PFSK-1 (cell line): ENCODE results near the gene CUX1.

Experiments
- POLR2AphosphoS5 ChIP-seq: IDR thresholded peaks from 2 replicates; pipeline ENCODE4 v1.6.1; 2012; ENCODE audit warnings: low read depth, mild to moderate bottlenecking, control low read depth, low read length, moderate library complexity
- REST ChIP-seq, 2 experiments: IDR thresholded peaks; 2 replicates each; pipeline versions ENCODE4 v1.6.1 to v1.8.0; 2011 to 2012; ENCODE audit warnings: low read depth in 2 of 2, low read length in 2 of 2, control low read depth in 1 of 2, inconsistent platforms in 1 of 2, mild to moderate bottlenecking in 1 of 2, moderate library complexity in 1 of 2; ENCODE audit not compliant: insufficient read depth in 1 of 2
- SIN3A ChIP-seq: IDR thresholded peaks from 2 replicates; pipeline ENCODE4 v1.6.1; 2012; ENCODE audit warnings: mild to moderate bottlenecking, low read length, moderate library complexity, borderline replicate concordance; ENCODE audit not compliant: insufficient read depth
- TAF1 ChIP-seq: IDR thresholded peaks from 2 replicates; pipeline ENCODE4 v1.6.1; 2012; ENCODE audit warnings: low read length, control low read depth, borderline replicate concordance; ENCODE audit not compliant: insufficient read depth

GRCh38 chr7:101828301-101829020, 11.0 kb downstream of the CUX1 start:
- no peak for TF ChIP-seq REST (IDR thresholded peaks at IDR 0.05; ENCODE audit: insufficient read depth in 1 of 2, low read depth in 2 of 2, low read length in 2 of 2)
- no peak for TF ChIP-seq POLR2AphosphoS5
- no peak for TF ChIP-seq TAF1
- no peak for TF ChIP-seq SIN3A
